ENCODE results near the gene RFC5.
"Not testable (repeated sequence)": the region's sequence is repeated elsewhere in the genome, so short reads cannot be mapped to it uniquely, and the experiment has no call there.

RFC5 gene

DNA sequence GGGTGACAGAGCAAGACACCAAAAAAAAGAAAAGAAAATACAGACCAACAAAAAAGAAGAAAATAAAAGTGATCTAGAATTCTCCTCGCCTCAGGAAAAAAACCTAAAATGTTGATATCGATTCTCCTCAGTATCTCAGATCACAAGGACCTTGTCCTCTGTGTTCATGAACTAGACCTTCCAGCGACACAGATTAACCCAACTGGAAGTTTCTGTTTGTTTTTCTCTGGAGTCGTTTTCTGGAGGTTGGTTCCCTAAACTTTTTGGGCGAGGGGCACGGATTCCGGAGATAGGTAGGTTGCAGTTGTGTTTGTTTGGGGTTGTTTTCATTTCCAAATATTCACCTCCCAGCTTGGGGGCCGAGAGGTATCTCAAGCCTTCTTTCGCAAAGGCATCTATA is 559 bp upstream of the RFC5 start:
- DNase-seq = no peak

DNA sequence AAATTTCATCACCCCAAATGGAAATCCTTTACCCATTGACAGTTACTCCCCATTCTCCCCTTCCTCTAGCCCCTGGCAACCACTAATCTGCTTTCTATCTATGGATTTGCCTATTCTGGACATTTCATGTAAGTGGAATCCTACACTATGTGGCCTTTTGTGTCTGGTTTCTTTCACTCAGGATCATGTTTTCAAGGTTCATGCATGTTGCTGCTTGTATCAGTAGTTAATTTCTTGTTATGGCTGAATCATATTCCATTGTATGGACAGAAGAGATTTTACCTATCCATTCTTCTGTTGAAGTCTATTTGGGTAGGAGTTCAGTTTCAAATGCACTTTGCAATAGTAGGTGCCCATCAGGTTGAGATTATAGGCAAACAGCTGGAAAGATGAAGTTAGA is 1.4 kb downstream of the RFC5 start:
- no peak for DNase-seq

DNA sequence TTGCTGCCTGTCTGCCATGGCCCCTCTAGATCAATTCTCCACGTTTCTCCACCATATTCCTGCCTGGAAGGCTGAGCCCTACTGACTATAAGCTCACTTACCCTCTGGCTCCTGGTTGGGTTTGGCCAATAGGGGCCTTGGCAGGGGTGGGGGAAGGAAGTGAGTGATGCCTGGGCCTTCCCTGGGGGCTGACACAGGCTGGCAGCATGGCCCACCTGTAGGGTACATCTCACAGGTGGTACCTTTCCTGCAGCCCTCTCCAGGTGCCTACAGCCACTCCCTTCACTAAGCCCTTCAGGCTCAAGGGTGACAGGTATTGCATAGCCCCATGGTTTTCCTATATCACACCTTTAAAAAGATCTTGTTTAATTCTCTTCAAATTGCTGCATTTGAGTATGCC is 3.5 kb downstream of the RFC5 start:
- DNase-seq = no peak

DNA sequence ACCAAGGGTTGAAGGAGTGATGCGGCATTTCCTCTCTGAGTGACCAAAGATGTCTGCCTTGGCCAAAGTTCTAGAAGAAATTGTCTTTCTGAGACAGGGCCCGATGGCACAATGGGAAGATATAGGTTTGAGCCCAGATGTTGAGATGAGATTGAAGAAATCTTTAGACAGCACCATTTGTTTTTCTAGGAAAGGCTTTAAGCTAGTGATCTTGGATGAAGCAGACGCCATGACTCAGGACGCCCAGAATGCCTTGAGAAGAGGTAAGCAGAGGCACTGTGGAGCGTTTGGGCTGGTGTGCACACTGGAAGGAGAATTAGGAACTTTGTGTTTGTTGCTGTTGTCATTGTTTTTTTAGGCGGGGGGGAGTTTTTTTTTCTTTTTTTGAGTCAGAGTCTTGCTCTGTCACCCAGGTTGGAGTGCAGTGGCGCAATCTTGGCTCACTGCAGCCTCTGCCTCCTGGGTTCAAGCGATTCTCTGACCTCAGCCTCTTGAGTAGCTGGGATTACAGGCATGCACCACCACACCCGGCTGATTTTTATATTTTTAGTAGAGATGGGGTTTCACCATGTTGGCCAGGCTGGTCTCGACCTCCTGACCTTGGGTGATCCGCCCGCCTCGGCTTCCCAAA is 5.7 kb downstream of the RFC5 start:
- not testable (repeated sequence) for DNase-seq

DNA sequence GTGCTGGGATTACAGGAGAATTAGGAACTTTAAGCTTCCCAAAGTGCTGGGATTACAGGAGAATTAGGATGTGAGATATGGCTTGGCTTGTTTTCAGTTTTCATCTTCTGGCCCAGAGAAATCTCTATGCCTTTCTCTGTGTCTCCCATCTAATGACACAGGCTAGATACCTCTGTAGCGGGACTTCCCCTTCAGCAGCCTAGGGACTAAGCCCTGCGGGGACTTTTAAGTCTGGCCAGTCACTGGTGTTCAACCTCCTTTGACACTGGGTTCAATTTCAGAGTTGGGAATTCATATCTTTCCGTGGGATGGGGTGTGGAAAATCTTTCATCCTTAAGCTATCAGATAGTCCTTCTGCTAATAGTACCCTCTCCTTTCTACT is 6.2 kb downstream of the RFC5 start:
- no peak for DNase-seq

DNA sequence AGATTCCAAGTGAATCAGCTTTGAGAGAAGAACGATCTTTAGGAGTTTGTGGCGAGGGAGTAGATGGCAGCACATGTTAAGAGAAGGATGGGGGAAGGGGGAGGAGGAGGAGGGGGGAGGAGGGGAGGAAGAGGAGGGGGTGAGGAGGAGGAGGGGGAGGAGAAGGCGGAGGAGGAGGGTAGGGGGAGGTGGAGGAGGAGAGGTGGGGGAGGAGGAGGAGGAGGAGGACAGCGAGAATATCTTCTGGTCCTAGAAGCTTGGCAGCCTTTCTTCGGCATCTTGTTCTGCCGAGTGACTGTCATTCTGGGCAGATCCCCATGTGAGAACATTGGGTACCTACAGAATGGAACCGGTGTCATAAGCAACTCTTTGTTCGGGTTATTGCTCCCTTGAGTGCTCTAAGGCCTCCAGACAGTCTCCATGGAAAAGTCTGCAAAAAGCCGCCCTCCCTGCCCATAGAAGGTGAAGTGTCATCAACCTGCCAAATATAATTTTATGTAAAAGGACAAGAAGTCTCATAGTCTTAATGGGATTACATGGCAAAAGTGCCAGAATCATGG is 6.9 kb downstream of the RFC5 start:
- no peak for DNase-seq

DNA sequence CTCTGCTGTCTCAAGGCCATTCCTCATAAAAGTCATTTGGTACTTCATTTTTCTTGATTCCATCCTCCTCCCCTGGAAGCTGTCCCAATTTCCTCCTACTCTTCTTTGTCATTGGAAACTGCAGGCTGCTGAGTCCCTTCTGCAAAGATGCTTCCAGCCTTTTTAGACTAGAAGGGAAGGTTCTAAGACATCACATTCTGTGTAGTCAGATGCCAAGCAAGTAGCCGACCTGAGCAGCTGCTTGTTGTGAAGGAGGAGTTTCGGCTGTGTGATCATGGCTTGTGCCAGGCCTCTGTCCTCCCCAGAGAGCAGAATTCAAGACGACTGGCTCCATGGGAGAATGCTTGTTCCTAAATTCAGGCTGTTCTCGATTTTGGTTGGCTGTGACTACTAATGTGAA is 8.7 kb downstream of the RFC5 start:
- DNase-seq = no peak

DNA sequence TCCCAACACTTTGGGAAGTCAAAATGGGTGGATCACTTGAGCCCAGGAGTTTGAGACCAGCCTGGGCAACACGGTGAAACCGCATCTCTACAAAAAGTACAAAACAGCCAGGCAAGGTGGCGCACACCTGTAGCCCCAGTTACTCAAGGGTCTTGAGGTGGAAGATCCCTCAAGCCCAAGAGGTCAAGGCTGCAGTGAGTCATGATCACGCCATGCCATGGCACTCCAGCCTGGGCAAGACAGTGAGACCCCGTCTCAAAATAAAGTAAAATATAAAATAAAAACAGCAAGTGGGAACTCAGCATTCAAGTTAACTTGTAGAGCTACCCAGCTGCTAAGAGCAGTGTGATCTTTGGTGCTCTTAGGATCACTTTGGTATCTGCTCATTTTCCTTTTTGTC is 12.7 kb downstream of the RFC5 start:
- DNase-seq = no peak

DNA sequence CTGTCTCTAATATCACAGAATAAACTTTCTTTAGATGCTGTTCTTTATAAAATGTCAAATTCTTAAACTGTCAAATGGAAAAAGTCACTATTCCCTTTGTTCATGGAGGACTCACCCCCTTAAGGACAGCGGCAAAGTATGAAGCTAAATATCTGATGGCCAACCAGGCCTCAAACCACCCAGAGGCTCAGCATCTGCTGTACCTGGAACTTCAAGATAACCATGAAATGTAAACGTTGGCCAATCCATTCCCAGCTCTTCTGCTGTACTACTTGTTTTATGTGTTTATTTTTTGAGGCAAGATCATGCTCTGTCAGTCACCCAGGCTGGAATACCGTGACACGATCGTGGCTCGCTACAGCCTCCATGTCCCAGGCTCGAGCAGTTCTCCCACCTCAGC is 15.7 kb downstream of the RFC5 start:
- DNase-seq = no peak

DNA sequence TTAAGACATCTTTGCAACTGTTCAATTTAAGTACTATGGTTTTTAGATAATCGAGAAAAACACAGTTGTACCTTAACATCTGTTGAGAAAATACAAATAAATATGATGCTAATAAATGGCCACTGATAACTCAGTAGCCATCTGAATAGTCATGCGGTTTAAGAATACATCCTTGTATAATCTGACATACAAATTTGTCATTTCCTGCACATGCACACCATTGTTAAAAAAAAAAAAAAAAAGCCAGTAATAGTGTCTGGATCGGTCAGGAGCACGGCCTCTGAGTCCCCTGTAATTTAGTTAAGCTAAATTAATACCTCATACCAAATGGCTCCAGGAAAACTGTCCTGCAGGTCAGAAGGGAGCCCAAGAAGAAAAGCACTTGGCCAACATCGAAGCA is 16.8 kb downstream of the RFC5 start:
- no peak for DNase-seq

DNA sequence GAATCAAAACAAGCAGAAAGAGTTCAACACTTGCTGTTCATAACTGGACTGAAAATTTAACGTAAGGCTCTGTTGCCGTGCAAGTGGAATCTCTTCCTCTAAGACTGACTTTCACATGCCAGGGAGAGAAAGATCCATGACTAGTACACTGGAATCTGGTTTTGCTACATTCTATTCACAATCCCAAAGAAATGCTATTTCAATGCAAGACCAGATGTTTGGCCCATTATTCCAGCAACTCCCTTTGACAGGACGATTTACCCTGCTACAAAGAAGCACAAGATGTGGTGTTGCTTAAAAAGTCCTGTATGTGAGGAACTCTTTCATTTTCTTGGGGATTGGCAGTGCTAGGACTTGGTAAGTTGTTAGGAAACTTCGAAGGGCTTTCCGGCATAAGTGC is 17.4 kb downstream of the RFC5 start:
- no peak for DNase-seq

DNA sequence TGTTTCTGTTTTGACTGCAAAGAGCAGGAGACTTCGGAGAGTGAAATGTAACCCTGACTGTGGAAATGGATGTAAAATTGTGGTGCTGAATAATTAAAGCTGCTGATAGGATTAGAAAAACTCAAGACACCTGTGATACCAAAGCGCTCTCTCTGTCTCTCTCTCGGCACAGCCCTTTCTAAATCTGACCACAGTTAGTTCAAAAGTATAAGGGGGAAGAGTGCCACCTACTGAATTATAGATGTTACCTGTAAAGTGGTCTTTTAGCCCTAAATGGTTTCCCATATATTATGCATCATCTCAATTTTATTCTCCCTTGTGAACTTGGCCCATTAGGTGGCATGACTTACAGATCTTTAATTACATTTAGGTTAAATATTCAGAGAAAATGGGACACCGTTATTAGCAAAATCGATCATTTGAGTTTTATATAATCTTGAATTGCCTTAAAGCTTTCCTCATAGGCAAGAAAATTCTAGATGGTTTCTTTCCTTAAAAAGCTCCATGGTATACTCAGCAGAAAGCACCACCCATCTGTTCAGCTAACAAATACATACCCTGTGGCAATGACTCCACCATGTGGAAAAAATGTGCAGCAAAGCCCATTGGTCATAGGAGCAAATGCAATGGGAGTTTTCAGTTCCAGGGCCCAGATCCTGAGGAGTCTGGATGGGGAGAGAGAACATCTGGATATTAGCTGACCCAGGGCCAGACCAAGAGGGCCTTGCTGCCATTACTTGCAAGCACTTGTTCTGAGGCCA is 18.1 kb downstream of the RFC5 start:
- no peak for DNase-seq

DNA sequence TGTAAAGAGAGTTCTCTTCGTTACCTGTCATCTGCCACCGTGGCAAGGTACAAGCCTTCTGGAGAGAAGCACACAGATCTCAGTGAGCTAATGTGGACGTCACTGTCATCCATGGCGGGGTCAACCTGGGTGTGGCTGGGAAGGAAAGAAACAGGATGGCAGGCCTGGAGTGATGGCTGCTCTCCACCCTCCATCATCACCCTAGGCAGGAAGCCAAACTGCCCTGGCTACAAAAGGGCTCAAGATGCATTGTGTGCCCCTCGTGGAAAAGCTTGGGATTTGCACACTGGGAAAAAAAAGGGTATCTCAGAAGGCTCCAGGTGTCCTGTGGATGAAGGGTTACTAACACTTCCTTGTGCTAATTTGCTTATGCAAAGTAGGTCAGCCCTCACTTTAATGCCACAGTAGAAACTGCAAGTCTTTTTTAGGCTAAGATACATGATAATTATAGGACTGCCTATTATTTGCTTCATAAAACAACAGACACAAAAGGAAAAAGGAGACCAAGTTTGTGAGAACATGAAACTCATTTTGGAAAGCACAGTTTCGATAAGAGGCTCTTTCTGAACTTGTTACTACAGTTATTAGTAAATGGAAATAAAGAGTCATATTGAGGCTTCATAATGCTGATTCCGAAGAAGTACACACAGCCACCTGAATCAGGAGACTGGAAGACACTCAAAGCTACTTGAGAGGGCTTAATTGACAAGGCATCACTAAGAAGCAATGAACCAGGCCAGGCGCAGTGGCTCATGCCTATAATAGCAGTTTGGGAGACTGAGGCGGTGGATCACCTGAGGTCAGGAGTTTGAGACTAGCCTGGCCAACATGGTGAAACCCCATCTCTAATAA is 18.9 kb downstream of the RFC5 start:
- DNase-seq = no peak

DNA sequence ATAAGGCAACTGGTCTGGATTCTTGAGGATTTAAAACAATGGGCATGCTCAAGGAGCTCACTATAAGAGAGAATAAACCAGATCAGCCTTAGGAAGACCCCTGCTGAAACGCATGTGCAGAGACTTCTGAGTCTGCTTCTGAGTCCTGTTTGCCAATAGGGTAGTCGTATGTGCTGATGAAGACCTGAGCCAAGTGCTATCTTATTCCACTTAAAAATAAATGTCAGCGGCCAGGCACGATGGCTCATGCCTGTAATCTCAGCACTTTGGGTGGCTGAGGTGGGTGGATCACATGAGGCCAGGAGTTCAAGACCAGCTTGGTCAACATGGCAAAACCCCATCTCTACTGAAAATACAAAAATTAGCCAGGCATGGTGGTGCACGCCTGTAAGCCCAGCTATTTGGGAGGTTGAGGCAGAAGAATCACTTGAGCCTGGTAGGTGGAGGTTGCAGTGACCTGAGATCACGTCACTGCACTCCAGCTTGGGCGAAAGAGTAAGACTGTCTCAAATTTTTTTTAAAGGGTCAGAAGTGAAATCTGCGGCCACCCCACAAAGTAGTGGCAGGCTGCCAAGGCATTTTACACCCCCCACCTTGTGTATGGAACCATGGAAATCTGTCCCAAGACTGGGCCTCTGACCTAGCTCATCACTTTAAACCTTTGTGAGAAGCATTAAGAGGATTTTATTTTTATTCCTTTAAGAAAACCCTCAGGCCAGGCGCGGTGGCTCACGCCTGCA is 20.3 kb downstream of the RFC5 start:
- DNase-seq = no peak

DNA sequence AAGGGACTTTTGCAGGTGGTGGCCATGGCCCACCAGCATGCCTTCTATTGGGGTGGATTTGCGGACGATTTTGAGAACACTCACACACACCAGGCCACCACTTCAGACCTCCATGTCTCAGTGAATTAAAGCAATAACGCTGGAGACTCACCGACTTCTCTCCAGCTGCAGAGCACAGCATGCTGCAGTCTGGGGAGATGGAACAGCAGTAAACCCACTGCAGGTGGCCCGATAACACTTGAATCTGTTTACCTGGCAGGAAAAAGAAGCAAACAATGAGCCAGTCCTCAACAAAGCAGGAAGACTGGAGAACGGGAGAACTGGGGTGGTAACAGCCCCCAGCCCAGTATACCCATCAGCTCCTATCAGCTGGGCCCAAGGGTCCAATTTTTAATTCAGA is 21.6 kb downstream of the RFC5 start:
- DNase-seq = no peak

DNA sequence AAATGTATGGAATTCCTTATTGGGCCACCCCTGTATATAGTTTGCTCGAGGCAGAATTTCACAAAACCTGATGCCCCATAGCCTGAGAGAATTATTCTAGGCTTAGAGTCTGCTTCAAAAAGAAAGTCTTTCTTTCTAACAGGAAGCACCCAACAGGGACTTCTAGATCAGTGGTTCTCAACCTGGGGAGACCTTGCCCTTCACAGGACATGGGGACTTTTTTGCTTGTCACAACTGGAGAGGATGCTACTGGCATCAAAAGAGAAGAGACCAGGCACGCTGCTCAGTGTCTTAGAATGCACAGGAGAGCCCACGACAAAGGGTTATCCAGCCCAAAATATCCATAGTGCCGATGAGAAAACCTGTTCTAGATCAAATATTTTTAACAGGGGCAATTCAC is 25.6 kb downstream of the RFC5 start:
- no peak for DNase-seq

DNA sequence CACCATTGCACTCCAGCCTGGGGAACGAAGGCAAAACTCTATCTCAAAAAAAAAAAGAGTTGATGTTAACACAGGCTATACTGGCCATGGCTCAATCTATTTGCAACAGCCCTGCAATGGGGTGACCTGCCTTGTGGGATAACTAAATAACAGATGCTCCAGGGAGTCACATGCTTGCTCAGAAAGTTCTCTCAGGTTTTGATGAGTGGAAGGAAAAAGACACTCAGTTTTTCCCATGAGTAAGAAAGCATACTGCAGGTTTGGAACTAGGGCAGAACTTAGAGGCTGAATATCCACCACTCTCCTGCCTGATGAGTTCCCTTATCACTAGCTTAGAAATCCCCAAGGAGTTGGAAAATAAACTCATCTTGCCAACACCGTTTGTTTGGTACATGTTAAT is 27.6 kb downstream of the RFC5 start:
- no peak for DNase-seq

DNA sequence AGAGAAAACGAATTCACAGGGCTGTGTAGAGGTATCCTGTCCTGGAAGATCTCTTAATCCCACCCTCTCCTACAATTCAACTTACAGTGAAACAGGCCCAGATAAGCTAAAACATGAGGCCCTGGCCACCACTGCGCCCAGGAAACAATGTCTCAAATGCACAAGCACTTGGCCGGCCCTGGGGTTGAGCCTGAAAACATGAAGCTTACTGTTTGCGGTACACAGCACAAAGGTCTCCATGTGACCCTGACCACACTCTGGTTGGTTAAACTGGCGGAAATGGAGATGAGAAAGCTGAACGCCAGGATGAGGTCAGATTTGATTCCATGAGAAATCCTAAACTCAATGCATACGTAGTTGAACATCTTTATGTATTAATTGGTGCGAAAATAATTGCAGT is 28.1 kb downstream of the RFC5 start:
- DNase-seq = no peak

DNA sequence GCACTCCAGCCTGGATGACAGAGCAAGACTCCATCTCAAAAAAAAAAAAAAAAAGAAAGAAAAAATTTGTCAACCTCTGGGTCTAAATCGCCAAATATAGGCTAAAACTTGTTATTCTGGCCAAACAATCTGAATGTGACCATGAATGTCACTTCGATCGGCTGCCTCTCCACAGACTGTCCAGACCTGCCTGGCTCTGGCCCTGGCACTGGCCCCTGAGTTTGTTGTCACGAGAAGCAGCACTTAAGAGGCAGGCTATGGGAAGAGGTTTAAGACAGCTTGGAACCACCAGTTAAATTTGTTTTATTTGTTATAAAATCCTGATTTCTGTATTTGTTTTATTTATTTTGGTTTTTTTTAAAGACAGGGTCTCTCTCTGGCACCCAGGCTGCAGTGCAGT is 29.9 kb downstream of the RFC5 start:
- DNase-seq = no peak

DNA sequence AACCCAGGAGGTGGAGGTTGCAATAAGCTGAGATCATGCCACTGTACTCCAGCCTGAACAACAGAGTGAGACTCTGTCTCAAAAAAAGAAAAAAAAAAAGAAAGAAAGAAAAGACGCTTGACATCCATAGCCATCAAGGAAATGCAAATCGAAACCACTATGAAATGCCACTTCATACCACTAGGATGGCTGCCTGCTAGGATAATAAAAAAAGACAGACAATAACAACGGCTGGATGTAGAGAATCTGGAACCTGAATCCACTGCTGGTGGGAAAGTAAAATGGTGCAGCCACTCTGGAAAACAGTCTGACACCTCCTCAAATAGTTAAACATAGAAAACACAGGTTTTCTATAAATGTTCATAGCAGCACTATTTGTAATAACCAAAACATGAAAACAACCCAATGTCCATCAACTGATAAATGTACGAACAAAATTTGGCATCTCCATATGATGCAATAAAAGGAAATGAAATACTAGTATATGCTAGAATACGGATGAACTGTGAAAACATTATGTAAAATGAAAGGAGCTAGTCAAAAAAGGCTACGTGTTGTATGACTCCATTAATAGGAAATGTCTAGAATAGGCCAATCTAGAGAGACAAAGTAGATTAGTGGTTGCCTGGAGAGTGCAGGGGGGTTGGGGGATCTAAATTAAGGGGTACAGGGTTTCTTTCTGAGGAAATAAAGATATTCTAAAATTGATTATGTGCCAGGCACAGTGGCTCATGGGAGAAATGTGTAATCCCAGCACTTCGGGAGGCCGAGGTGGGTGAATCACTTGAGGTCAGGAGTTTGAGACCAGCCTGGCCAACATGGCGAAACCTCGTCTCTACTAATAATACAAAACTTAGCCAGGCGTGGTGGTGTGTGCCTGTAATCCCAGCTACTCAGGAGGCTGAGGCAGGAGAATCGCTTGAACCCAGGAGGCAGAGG is 34.7 kb downstream of the RFC5 start:
- no peak for DNase-seq

DNA sequence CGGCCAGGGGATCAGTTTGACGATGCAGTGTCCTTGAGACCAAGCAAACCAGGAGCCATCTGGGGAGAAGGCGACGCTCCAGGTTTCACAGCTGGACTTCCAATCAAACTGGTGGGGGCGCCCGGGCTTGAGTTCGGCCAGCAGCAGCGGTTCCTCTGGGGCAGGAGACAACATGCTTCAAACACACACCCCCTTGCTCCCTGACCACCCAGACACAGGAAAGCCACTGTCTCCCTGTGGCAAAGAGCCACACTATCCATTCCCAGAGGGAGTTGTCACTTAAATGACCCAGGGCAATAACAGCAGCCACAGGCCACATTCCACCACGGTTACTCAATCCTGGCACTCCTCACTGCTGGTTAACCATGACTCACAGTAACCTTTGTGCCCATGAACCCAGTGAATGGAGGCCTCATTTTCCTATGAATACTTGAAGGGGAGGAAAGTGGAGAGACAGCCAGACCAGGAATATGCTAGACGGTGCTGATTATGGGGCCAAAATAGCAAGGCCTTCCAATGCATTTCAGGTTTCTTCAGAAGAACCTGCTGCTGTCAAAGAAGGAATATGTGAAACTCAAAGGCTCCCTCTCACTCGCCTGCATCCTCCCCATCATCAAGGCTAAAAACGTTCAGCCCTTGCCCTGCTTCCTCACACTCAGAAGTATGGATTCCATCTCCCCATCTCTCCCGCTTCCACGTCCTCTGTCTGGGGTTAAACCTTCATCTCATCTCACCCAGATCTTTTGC is 36.0 kb downstream of the RFC5 start:
- no peak for DNase-seq

Measured in GDM1 (cell line).